Gastrocnemius medialis (tissue), 4 donors: ENCODE results near the gene UBE2E1.

Experiments
- POLR2A ChIP-seq, 2 donors: fragments of 450-650 bp; IDR thresholded peaks; one replicate each; pipeline ENCODE4 v1.6.1; 2017; ENCODE audit warnings: antibody characterized with exemption in 2 of 2, mild to moderate bottlenecking in 2 of 2, moderate library complexity in 2 of 2
- TF ChIP-seq, protein P1 (sequence below), 5 experiments: fragments of 450-650 bp in 3 of 5; fragments of 200-600 bp in 2 of 5; sonication (generic) in 2 of 5; IDR thresholded peaks in 4 of 5; conservative IDR thresholded peaks in 1 of 5; 1 replicate in 4 of 5; 2 replicates in 1 of 5; pipeline ENCODE4 v1.5.1; 2016 to 2019; ENCODE audit warnings: antibody characterized with exemption in 5 of 5, mild to moderate bottlenecking in 3 of 5, moderate library complexity in 3 of 5

DNA sequence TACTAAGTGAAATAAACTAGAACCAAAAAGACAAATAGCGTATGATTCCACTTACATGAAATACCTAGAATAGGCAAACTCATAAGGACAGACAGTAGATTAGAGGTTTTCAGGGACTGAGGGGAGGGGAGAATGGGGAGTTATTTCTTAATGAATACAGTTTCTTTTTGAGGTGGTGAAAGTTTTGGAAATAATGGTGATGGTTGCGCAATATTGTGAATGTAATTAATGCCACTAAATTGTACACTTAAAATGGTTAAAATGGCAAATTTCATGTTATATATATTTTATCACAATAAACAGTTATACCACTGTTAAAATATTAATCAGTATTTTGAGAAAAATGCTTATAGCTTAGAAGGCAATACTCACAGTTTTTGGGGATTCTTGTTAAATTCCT, 11.0 kb downstream of the UBE2E1 start:
- TF ChIP-seq, protein P1, sequence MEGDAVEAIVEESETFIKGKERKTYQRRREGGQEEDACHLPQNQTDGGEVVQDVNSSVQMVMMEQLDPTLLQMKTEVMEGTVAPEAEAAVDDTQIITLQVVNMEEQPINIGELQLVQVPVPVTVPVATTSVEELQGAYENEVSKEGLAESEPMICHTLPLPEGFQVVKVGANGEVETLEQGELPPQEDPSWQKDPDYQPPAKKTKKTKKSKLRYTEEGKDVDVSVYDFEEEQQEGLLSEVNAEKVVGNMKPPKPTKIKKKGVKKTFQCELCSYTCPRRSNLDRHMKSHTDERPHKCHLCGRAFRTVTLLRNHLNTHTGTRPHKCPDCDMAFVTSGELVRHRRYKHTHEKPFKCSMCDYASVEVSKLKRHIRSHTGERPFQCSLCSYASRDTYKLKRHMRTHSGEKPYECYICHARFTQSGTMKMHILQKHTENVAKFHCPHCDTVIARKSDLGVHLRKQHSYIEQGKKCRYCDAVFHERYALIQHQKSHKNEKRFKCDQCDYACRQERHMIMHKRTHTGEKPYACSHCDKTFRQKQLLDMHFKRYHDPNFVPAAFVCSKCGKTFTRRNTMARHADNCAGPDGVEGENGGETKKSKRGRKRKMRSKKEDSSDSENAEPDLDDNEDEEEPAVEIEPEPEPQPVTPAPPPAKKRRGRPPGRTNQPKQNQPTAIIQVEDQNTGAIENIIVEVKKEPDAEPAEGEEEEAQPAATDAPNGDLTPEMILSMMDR (IDR thresholded peaks at IDR 0.05 in 4 of 5, conservative IDR thresholded peaks at IDR 0.05 in 1 of 5) = no peak
- TF ChIP-seq POLR2A (IDR thresholded peaks at IDR 0.05) = no peak
